Measurements from ENCODE around the gene PRND.

DNA sequence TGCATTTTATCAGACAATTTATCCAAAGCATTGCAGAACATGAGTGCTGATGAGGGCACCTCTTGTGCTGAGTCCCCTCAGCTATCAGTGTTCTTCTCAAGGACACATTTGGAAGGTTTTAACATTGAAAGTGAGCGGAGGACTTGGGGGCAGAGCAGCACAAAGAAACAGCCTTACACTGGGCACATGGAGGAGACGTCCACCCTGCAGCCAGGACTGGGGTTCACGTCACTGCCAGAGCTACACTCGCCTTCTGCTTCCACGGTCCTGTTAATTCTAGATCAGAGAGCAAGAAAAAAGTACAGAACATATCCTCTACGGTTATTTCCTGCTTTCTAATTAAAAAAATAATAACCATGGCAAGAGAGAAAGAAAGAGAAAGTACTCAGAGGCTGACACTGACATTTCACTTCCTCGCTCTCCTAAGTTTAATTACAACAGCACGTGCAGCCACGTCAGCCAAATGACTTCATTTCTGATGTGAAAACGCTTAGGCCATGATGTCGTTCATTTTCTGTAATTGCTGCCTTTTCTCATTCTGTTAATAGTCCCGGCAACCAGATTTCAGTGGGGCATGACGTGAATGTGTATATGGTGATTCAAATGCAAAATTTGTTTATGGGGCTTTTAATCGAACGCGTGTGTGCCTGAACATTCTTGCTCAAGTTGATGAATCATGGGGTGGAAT is 5.1 kb downstream of the PRND start:
- TF ChIP-seq, protein P1, sequence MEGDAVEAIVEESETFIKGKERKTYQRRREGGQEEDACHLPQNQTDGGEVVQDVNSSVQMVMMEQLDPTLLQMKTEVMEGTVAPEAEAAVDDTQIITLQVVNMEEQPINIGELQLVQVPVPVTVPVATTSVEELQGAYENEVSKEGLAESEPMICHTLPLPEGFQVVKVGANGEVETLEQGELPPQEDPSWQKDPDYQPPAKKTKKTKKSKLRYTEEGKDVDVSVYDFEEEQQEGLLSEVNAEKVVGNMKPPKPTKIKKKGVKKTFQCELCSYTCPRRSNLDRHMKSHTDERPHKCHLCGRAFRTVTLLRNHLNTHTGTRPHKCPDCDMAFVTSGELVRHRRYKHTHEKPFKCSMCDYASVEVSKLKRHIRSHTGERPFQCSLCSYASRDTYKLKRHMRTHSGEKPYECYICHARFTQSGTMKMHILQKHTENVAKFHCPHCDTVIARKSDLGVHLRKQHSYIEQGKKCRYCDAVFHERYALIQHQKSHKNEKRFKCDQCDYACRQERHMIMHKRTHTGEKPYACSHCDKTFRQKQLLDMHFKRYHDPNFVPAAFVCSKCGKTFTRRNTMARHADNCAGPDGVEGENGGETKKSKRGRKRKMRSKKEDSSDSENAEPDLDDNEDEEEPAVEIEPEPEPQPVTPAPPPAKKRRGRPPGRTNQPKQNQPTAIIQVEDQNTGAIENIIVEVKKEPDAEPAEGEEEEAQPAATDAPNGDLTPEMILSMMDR (IDR thresholded peaks at IDR 0.05) = no peak
- TF ChIP-seq POLR2A (IDR thresholded peaks at IDR 0.05) = no peak
- TF ChIP-seq EP300 (IDR thresholded peaks at IDR 0.05) = peak in 1 of 2 donors; percentile 76

All from tibial nerve (tissue), 4 donors.